ENCODE measurements around the gene COL19A1.
"Not testable (repeated sequence)": the region's sequence is repeated elsewhere in the genome, so short reads cannot be mapped to it uniquely, and the experiment has no call there.

Gene COL19A1

GRCh38 chr6:69973763-69974162 is 107.4 kb downstream of the COL19A1 start:
- DNase-seq: no peak

- no peak for DNase-seq
Observed at GRCh38 chr6:69974193-69974592, 107.8 kb downstream of the COL19A1 start.

- no peak for DNase-seq
Observed at GRCh38 chr6:69976591-69977090, 110.3 kb downstream of the COL19A1 start.

GRCh38 chr6:69980624-69981023 is 114.3 kb downstream of the COL19A1 start:
- no peak for DNase-seq

GRCh38 chr6:69984506-69984905 is 118.2 kb downstream of the COL19A1 start:
- no peak for DNase-seq

- DNase-seq: no peak
Observed at GRCh38 chr6:69985180-69985579, 118.8 kb downstream of the COL19A1 start.

- DNase-seq: no peak
Observed at GRCh38 chr6:69987550-69987949, 121.2 kb downstream of the COL19A1 start.

- no peak for DNase-seq
Observed at GRCh38 chr6:69988458-69989126, 122.2 kb downstream of the COL19A1 start.

GRCh38 chr6:69994251-69994650 is 127.9 kb downstream of the COL19A1 start:
- DNase-seq: no peak

- DNase-seq: no peak
Observed at GRCh38 chr6:70008189-70008588, 141.8 kb downstream of the COL19A1 start.

GRCh38 chr6:70010339-70010738 is 144.0 kb downstream of the COL19A1 start:
- DNase-seq: not testable (repeated sequence)

- DNase-seq: not testable (repeated sequence)
Observed at GRCh38 chr6:70023201-70023600, 156.8 kb downstream of the COL19A1 start.

- no peak for DNase-seq
Observed at GRCh38 chr6:70028246-70028645, 161.9 kb downstream of the COL19A1 start.

- DNase-seq: no peak
Observed at GRCh38 chr6:70028926-70029325, 162.6 kb downstream of the COL19A1 start.

GRCh38 chr6:70033781-70034180 is 167.4 kb downstream of the COL19A1 start:
- DNase-seq: no peak

- no peak for DNase-seq
Observed at GRCh38 chr6:70037445-70037844, 171.1 kb downstream of the COL19A1 start.

- DNase-seq: no peak
Observed at GRCh38 chr6:70040766-70041165, 174.4 kb downstream of the COL19A1 start.

- no peak for DNase-seq
Observed at GRCh38 chr6:70041411-70041810, 175.1 kb downstream of the COL19A1 start.

GRCh38 chr6:70045413-70045812 is 179.1 kb downstream of the COL19A1 start:
- no peak for DNase-seq

GRCh38 chr6:70051197-70052124 is 185.1 kb downstream of the COL19A1 start:
- DNase-seq: no peak

- DNase-seq: no peak
Observed at GRCh38 chr6:70059039-70059719, 192.8 kb downstream of the COL19A1 start.

GRCh38 chr6:70060680-70061079 is 194.3 kb downstream of the COL19A1 start:
- DNase-seq: no peak

- DNase-seq: no peak
Observed at GRCh38 chr6:70061546-70061945, 195.2 kb downstream of the COL19A1 start.

Data from stimulated activated CD4-positive, alpha-beta T cell treated with anti-CD3 and anti-CD28 coated beads, Interleukin-4, amount 100 ng/mL, for 1 hour (primary cell).